HG02798 (cell line): Measurements from ENCODE around the gene TPPP.
"Not testable (repeated sequence)": the region's sequence is repeated elsewhere in the genome, so short reads cannot be mapped to it uniquely, and the experiment has no call there.

ENCODE experiments used
- ATAC-seq: cut with Tn5 transposase; IDR thresholded peaks from one replicate; pipeline ENCODE4 v1.9.1; 2021; ENCODE audit warnings: mild to moderate bottlenecking; ENCODE audit not compliant: unreplicated experiment, poor library complexity

The TPPP gene

GRCh38 chr5:635306-636055 is 57.7 kb downstream of the TPPP start:
- no peak for ATAC-seq

GRCh38 chr5:634191-634590 is 59.0 kb downstream of the TPPP start:
- ATAC-seq, result no peak

GRCh38 chr5:633501-633955 is 59.6 kb downstream of the TPPP start:
- ATAC-seq, result no peak

- ATAC-seq, result not testable (repeated sequence)
Measured at GRCh38 chr5:628351-629205, 64.6 kb downstream of the TPPP start.

- no peak for ATAC-seq
Measured at GRCh38 chr5:627840-628239, 65.3 kb downstream of the TPPP start.

- ATAC-seq, result no peak
Measured at GRCh38 chr5:626850-627249, 66.3 kb downstream of the TPPP start.

- ATAC-seq, result no peak
Measured at GRCh38 chr5:625516-625915, 67.6 kb downstream of the TPPP start.

- no peak for ATAC-seq
Measured at GRCh38 chr5:624951-625230, 68.3 kb downstream of the TPPP start.

- ATAC-seq, result no peak
Measured at GRCh38 chr5:624118-624950, 68.8 kb downstream of the TPPP start.

GRCh38 chr5:623531-623930 is 69.6 kb downstream of the TPPP start:
- no peak for ATAC-seq

GRCh38 chr5:622946-623522 is 70.1 kb downstream of the TPPP start:
- no peak for ATAC-seq

GRCh38 chr5:622359-622758 is 70.8 kb downstream of the TPPP start:
- ATAC-seq, result no peak

- no peak for ATAC-seq
Measured at GRCh38 chr5:621341-621761, 71.8 kb downstream of the TPPP start.

GRCh38 chr5:620586-621180 is 72.5 kb downstream of the TPPP start:
- ATAC-seq, result no peak

- no peak for ATAC-seq
Measured at GRCh38 chr5:620152-620551, 73.0 kb downstream of the TPPP start.

GRCh38 chr5:619444-619843 is 73.7 kb downstream of the TPPP start:
- no peak for ATAC-seq

- ATAC-seq, result no peak
Measured at GRCh38 chr5:618450-618849, 74.7 kb downstream of the TPPP start.

GRCh38 chr5:617896-618295 is 75.3 kb downstream of the TPPP start:
- no peak for ATAC-seq

- no peak for ATAC-seq
Measured at GRCh38 chr5:616484-617039, 76.6 kb downstream of the TPPP start.
